HG02938 (cell line): ENCODE results near the gene GPC6.

Experiments
- ATAC-seq: cut with Tn5 transposase; IDR thresholded peaks from one replicate; pipeline ENCODE4 v1.9.1; 2021; ENCODE audit warnings: mild to moderate bottlenecking, moderate library complexity; ENCODE audit not compliant: unreplicated experiment

GPC6 gene

DNA sequence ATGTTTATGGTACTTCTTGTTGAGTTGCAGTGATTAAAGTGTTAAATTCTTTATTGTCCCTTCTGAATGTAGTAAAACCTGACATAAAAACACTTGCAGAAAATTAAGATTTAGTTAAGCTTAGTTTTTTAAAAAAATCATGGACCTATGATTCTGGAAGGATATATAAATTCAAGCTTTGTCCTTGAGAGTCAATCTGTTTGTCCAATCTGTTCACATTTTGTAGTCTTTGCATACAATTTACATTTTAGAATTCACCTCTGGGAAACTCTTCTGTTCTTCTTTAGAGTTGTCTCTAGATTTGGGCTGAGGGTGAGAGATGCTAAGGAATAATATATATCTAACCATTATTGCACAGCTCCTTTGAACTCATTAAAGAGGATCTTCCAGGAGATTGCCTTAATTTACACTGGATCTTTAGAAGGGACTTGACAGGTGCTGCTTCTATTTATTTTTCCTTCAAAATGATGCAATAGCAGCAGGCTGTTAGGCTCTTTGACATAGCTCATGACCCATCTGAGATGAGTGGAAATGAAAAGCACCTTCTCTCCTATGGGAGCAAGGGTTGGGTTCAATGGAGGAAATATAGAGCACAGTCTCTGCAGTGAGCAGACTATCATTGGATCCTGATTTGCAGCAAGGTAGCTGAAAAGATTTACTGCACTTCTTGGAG is 433.9 kb downstream of the GPC6 start:
- no peak for ATAC-seq

DNA sequence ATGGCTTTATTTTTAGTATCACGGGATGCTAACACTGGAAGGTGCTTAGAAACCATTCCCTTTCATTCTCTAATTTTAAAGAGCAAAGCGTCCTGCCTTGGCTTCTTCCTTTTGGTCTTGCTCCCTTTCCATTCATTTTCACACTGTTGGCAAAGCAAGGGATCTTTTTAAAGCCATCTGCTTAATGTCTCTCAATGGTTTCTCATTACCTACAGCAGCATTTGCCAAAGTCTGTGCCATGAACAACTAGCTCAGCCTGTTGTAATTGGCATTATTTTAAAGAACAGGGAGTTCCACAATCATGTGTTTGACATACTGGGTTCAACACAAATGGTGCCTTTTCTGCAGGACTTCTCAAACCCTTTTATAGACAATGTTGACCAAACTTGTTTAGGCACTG is 444.3 kb downstream of the GPC6 start:
- ATAC-seq: no peak

DNA sequence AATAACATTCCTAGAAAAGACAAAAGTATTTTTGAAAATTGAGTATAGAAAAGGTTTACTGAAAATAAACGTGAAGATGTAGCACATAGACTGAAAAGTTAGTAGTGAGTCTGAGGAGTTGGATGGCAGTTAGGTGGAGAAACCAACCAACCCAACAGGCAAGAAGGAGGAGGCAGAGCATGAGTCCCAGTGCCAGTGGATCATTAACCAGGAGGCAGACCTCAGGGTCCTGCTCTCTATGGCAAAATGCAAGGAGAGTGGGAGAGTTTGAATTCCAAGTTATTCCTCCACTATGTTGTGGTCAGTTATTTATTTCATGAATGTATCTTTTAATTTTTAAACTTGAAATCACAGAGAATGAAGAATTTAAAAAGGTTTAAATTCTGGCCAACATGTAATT is 446.4 kb downstream of the GPC6 start:
- no peak for ATAC-seq

DNA sequence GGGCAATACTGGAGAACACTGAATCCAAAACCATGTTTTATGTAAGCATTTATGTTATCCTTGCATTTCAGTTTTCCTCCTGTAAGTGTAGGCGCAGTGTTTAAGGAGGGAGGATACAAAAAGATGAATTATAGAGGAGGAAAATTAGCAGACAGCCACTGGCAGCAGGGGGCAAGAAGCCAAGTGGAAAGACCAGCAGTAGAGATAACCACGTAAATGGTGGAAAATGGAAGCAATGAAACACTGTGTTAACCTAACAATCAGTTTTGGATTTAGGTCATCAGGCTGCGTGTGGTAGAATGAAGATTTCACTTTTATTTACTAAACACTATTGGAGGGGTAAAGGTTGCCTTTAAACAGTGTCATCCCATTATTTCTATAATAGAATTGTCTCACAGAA is 447.3 kb downstream of the GPC6 start:
- no peak for ATAC-seq

DNA sequence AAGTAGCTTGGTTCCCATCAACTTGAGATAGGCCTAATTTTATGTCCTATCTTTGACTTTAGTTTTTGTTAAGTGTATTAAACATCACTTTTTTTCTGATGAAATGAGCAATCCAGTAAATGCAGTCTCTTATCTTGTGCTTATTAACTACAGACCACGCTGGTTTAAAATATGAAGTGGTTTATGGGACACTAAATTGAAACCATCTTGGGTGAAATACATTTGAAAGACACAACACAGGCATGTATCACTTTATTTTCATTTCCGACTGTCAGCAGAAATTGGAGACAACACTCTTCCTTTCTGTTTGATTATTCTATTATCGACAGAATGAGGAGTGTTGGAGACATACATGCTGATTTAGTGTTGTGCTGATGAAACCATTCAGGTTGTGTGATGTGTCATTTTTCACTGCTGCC is 447.7 kb downstream of the GPC6 start:
- ATAC-seq: no peak

DNA sequence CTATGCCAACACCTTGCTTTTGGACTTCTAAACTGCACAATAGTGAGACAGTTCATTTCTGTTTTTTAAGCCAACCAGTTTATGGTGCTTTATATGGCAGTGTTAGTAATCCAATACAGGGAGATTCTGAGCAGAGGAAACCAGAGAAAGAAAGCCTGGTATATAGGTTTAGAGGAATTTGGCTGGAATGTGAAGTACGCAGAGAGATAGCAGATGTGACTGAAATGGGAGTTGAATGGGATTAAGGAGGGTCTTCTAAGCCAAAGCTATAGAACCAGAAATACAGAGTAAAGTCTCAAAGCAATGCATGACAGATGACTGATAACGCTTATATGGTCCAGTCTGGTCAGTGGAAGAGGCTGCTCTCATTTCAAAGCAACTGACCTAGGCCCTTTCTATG is 453.7 kb downstream of the GPC6 start:
- no peak for ATAC-seq

DNA sequence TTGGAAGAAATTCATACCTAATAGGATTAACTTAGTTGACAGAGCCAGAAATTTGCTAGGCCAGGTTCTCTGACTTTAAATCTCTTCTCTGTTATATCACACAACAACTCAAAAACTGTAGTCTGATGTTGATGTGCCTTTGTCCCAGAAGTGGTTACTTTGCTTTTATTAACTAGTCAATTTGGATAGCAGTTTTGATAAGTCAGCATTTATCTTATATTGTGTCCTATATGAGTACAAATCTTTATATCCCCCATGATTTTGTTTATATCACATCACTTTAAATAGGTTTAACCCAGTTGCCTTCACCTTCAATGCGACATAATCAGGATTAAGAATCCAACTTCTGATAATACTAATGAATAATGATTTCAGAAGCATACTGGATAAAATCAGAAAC is 459.3 kb downstream of the GPC6 start:
- ATAC-seq: no peak

DNA sequence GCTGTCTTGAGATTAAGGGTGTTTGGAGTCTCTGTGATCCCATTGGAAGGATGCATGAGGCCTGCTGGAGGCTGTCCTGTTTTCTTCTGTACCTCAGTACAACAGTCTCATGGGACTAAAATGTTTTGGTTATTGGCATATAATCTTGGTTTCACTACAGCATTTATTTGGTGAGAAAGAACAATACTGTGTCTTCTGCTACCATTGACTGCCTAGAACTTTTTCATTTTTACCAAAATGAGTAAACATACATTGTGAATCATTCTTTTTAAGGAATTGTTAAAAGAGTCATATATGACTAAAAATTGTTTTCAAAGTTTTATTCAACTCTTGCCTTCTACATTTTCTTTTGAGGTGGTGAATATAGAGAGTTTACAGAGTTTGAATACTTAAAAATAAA is 459.8 kb downstream of the GPC6 start:
- ATAC-seq: no peak

DNA sequence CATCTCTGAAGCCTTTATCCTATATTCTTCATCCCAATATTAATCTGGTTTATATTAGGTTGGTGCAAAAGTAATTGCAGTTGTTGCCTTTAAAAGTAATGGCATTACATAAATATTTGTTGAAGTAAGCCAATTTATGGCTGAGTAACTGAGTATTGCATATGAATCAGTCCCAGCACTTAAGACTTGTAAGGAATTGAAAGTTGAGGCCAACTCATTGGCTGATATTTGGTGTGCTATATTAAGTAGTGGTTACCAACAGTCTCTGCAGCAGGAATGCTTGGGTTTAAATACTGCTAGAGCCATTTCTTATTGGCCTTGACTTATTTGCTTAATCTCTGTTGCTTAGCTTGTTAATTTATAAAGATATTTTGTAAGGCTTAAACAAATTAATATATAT is 460.7 kb downstream of the GPC6 start:
- no peak for ATAC-seq

DNA sequence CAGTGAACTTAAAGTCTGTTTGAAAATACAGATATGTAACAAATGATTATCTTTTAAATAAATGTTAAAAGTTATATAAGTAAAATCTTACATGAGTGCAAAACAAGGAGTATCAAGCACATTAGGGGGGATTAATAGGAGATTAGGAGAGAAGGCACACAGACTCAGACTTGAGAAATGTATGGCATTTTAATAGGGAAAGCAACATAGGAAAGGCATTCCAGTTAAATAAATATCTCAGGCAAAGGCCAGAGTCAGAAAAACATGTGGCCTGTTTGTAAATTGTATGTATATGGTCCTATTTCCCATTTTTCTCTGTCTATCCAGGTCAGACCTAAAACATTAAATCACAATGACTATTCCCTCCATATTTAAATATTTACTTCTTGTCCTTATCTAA is 462.7 kb downstream of the GPC6 start:
- ATAC-seq: no peak

DNA sequence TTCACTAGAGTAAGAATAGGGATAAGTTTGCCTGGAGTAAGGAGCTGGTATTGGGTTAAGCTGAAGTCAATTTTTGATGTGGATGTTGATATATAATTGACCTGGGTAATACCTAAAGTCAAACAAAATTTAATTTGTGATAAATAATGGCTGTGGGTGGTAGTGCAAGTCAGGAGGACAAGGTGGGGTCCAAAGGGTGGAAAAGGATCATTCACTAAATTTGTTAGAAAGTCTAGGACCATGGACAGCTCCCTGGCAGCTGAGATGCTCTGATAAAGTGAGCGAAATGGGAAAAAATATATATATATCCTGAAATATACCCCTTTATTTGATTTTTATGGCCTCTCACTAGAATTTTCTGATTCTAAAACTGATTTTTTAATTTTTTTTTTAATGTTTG is 463.5 kb downstream of the GPC6 start:
- ATAC-seq: no peak

DNA sequence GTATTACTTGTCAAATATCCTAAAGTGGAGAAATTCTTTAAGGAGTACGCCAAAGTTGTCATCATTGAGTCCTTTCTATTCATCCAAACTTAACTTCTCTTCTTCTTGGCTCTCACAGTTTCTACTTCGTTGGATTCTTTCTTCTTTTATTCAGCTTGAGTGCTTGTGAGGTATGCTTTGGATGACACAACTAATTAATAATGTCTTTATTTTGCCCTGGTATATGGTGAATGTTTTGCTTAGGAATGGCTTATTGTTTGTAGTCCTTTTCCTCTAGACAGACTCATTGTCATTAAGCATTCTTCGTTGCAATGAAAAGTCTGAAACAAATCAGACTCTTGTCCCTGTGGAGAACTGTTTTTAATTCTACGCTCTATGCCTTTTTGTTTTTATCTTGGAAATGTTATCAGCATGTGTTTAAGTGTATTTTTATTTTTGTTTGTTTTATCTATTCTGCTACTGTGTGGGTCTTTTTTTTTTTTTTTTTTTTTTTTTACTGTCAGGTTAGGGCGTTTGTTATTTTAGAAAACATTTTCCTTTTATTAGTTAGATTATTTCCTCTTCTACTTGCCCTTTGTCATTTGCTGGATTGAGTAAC is 471.5 kb downstream of the GPC6 start:
- ATAC-seq: no peak

DNA sequence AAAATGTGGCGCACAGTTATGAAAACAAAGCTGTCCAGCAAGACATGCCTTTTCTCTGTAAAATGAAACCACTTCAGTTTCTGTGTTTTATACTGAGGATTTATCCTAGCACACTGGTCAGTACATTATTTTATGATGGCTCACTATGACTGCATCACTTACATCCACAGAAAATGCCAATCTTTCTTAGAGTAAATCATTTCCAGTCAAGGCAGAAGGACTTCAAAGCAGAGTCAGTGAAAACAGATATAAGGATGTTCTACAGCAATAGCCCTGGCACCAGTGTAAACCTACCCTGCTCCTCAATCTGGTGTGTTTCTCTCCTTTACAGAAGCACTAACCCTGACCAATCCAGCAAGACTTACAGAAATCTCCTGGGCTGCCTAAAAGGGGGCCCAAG is 473.5 kb downstream of the GPC6 start:
- no peak for ATAC-seq

DNA sequence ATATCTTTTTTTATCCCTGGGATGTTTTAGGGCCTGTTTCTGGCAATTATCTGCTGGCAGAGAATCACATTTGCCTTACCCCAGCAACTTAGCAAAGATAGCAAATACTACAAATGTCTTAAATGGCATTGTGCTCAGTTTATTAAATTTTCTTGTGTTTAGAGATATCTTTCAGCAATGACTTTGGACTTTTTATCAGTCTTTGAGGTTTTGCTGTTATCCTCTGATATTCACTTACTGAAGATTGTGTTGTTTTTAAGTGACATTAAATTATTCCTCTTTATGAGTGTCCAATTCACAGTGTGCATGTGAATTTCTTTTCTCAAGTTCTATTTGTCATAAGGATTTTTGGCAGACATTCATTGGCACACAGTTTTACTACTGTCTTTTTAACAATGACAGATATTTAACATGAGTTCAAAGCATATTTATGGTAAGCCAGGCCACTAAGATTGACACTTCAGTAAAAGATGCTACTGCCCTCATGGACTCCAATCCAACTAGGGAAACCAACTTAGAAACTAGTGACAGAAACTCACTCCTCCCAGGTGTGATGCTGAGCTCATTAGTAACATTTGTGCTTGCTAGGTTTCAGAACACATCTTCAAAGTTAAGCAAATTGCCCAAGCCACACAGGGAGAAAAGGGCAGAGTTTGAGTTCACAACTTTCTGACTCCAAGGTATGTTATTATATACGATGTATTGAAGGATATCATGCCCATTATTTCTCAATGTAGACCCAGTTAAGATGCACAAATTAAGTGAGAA is 481.9 kb downstream of the GPC6 start:
- ATAC-seq: no peak

DNA sequence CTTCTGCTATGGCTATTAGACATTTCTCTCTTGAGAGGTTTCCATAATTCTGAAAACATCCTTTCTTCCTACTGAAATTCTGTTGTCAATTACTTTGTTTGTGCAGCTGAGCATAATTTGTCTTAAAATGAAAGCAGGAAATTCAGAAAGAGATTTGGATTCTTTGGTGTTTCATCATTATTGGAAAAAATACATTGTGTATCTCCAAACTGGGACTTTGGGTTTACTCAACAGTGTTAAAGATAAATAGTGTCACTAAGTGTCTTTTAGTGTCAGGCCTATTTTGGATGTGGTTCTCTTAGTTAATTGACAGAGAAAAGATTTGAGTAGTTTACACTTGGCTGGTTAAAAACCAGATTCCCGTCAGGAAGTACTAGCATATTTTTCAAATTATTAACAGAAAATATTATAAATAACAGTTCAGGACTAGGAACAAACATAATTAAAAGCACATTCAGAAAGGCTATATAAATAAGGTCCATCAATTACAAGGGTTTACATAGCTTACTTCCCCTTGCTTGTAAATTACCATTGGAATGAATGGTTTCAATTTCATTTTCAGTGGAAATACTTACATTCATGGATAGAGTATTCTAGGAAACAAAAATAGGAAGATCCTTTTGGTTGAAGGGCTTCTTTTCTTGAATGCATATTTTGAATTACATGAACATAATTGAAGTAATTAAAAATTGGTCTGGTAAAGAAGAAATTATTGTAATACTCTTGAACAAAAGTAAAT is 483.1 kb downstream of the GPC6 start:
- no peak for ATAC-seq

DNA sequence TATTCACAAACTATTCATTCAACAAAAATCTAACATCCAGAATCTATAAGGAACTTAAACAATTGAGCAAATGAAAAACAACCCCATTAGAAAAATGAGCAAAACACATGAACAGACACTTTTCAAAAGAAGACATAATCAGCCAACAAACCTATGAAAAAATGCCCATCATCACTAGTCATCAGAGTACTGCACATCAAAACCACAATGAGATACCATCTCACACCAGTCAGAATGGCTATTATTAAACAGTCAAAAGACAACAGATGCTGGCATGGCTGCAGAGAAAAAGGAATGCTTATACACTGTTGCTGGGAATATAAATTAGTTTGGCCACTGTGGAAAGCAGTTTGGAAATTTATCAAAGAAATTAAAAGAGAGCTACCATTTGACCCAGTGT is 487.6 kb downstream of the GPC6 start:
- no peak for ATAC-seq

DNA sequence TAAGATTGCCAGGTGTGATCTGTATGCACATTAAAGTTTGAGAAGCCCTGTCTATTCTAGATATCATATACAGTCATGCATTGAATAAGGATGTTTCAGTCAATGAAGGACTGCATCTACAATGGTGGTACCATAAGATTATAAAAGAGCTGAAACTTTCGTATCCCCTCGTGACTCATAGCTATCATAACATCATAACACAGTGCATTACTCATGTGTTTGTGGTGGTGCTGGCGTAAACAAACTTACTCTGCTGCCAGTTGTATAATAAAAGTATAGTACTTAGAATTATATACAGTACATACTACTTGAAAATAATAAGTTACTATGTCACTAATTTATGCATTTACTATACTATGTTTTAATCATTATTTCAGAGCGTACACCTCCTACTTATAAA is 489.3 kb downstream of the GPC6 start:
- ATAC-seq: no peak

DNA sequence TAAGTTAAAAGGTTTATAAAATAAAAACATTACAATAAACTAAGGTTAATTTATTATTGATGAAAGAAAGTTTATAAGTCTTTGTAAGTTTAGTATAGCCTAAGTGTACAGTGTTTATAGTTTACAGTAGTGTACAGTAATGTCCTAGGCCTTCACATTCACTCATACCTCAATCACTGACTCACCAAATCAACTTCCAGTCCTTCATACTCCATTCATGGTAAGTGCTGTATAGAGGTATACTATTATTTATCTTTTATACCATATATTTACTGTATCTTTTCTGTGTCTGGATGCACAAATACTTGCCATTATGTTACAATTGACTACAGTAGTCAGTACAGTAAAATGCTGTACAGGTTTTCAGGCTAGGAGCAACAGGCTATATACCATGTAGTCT is 490.0 kb downstream of the GPC6 start:
- ATAC-seq: no peak

DNA sequence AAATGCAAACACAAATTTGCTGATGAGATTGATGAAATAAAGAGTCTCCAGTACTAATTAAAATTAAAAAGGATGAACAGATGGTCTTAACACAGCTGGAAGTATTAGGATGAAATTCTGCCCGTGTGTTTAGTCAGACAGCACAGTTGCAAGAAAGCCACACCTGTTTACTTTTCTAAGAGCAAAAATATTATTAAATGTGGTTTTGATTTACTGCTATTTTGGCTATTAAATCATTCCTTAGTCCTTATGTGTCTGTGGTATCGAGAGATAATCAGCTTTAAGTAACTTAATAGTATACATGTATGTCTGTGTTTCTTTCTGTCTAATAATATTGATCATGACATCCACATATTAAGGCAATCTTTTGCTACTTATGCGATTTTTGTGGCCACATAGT is 494.9 kb downstream of the GPC6 start:
- no peak for ATAC-seq

DNA sequence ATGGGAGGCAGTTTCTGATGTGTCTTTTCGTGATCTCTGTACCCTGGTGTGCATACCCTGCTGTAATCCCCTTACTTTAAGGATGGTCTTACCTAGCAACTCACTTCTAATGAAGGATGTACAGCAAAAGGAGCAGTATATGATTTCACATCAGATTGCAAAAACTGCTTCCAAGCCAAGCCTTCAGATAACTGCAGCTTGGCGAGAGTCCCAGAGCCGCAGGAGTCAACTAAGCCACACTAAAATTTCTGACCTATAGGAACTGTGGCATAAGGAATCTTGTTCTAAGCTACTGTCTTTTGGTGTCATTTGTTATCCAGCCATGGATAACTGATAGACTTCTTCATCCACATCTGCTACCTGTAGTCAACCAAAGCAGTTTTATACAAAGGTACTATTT is 496.7 kb downstream of the GPC6 start:
- no peak for ATAC-seq

DNA sequence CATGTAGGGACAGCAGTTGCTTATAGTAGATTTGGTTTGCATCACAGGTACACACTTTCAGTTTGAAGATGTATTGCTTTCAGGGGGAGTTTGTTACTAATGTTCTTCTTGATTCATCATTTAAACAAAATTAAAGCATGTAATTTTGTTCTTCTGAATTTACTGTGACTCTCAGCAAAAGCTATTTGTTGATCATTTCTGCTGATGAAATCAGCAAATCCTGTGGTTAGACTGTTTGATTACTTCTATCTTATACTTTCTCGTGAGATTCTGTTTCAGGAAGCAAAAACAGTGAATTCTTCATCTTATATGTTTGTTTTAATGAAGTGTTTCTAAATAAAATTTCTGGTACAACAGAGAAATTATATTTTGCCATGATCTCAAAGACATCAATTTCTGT is 497.6 kb downstream of the GPC6 start:
- ATAC-seq: no peak
